B cell (primary cell): ENCODE measurements around the gene CCDC177. TPM values are rescaled to one million over a fixed set of nuclear protein-coding genes. Genes with fewer than 3 reads are reported as not detected.

Experiments
- ATAC-seq: fragments of 200-7000 bp; cut with Tn5 transposase; one replicate; pipeline ENCODE4 v1.10.0; 2021; ENCODE audit warnings: low read depth, mild to moderate bottlenecking, moderate number of reproducible peaks, moderate library complexity
- CTCF ChIA-PET: fragments of 350-600 bp; sonication (Branson Sonifier 250); formaldehyde crosslinking; loops from one replicate; lab custom pipeline; 2021; ENCODE audit warnings: antibody characterized with exemption, inconsistent platforms; lab: Charles Lee
- POLR2A ChIA-PET: fragments of 350-600 bp; sonication (Branson Sonifier 250); formaldehyde crosslinking; loops from one replicate; lab custom pipeline; 2021; ENCODE audit warnings: antibody characterized with exemption; lab: Charles Lee
- DNase-seq: peaks from one replicate; pipeline ENCODE4 v3.0.0; 2013
- H2AFZ ChIP-seq: 2 replicates; pipeline ENCODE4 v1.6.1; 2012; ENCODE audit warnings: mild to moderate bottlenecking, low read depth, low read length; ENCODE audit not compliant: insufficient read depth, poor library complexity, severe bottlenecking
- H3K27ac ChIP-seq, 2 donors: 1 replicate in 1 of 2; 2 replicates in 1 of 2; pipeline ENCODE4 v1.5.1; 2012 to 2013; ENCODE audit warnings: low read length in 2 of 2, mild to moderate bottlenecking in 2 of 2, moderate library complexity in 1 of 2
- H3K27me3 ChIP-seq, 4 experiments: fragments of 200-600 bp in 1 of 4; sonication (generic) in 1 of 4; replicated peaks in 1 of 4; 1 replicate in 2 of 4; 2 replicates in 2 of 4; pipeline versions ENCODE4 v1.6.1 to v1.7.0; 2013 to 2016; ENCODE audit warnings: low read length in 3 of 4, mild to moderate bottlenecking in 2 of 4, mixed read lengths in 1 of 4, moderate library complexity in 1 of 4; ENCODE audit not compliant: insufficient read depth in 4 of 4, control insufficient read depth in 3 of 4; ENCODE audit errors: control extremely low read depth in 1 of 4
- H3K36me3 ChIP-seq, 2 experiments: replicated peaks in 1 of 2; 1 replicate in 1 of 2; 2 replicates in 1 of 2; pipeline versions ENCODE4 v1.6.1 to v1.7.1; 2013; ENCODE audit warnings: low read length in 1 of 2; ENCODE audit not compliant: insufficient read depth in 2 of 2, control insufficient read depth in 1 of 2; ENCODE audit errors: control extremely low read depth in 1 of 2, extremely low read depth in 1 of 2
- H3K4me1 ChIP-seq, 2 donors: fragments of 200-600 bp in 1 of 2; sonication (generic) in 1 of 2; 1 replicate in 1 of 2; 2 replicates in 1 of 2; pipeline versions ENCODE4 v1.5.1 to v1.6.1; 2013 to 2017; ENCODE audit warnings: low read length in 2 of 2; ENCODE audit not compliant: control insufficient read depth in 2 of 2, insufficient read depth in 2 of 2
- H3K4me2 ChIP-seq: replicated peaks from 2 replicates; pipeline ENCODE3; 2012; ENCODE audit warnings: mild to moderate bottlenecking, low read depth, low read length; ENCODE audit not compliant: poor library complexity, severe bottlenecking
- H3K4me3 ChIP-seq, 5 experiments: fragments of 200-600 bp in 1 of 5; sonication (generic) in 1 of 5; 1 replicate in 3 of 5; 2 replicates in 2 of 5; pipeline versions ENCODE4 v1.5.1 to v1.7.0; 2011 to 2016; ENCODE audit warnings: low read length in 4 of 5, mild to moderate bottlenecking in 4 of 5, low read depth in 2 of 5, control low read depth in 1 of 5, moderate library complexity in 1 of 5; ENCODE audit not compliant: insufficient read depth in 1 of 5; ENCODE audit errors: control extremely low read depth in 1 of 5, extremely low read depth in 1 of 5
- H3K79me2 ChIP-seq: fragments of 200-600 bp; sonication (generic); one replicate; pipeline ENCODE4 v1.6.0; 2016; ENCODE audit warnings: low read length; ENCODE audit not compliant: control insufficient read depth, insufficient read depth
- H3K9ac ChIP-seq: fragments of 200-600 bp; sonication (generic); 2 replicates; pipeline ENCODE4 v1.6.1; 2017; ENCODE audit warnings: mild to moderate bottlenecking, low read length, moderate library complexity
- H3K9me3 ChIP-seq, 3 donors: one replicate each; pipeline versions ENCODE4 v1.6.1 to v1.7.1; 2013; ENCODE audit warnings: low read length in 2 of 3; ENCODE audit not compliant: control insufficient read depth in 2 of 3, insufficient read depth in 1 of 3; ENCODE audit errors: control extremely low read depth in 1 of 3
- H4K20me1 ChIP-seq: 2 replicates; pipeline ENCODE4 v1.6.0; 2012; ENCODE audit warnings: mild to moderate bottlenecking, low read length; ENCODE audit not compliant: insufficient read depth, control insufficient read depth, poor library complexity, severe bottlenecking
- H3K27ac Mint-ChIP-seq: one replicate; pipeline ENCODE4 v1.8.0; 2021; ENCODE audit warnings: mixed read lengths
- H3K27me3 Mint-ChIP-seq: one replicate; pipeline ENCODE4 v1.8.0; 2021; ENCODE audit warnings: mixed read lengths
- H3K4me1 Mint-ChIP-seq: one replicate; pipeline ENCODE4 v1.8.0; 2021; ENCODE audit warnings: mixed read lengths
- H3K4me3 Mint-ChIP-seq: one replicate; pipeline ENCODE4 v1.8.0; 2021; ENCODE audit warnings: mixed read lengths
- H3K9me3 Mint-ChIP-seq: one replicate; pipeline ENCODE4 v1.8.0; 2022; ENCODE audit warnings: mixed read lengths; ENCODE audit not compliant: insufficient read depth
- EZH2 ChIP-seq: IDR thresholded peaks from 2 replicates; pipeline ENCODE4 v1.6.1; 2012; ENCODE audit warnings: borderline replicate concordance, low read depth, mild to moderate bottlenecking, moderate library complexity, low read length; ENCODE audit not compliant: insufficient read depth, poor library complexity, severe bottlenecking
- WGBS: methylation state at CpG from one replicate; pipeline ENCODE4 v1.1.5; 2013; ENCODE audit warnings: missing lambda C conversion rate; ENCODE audit not compliant: insufficient coverage; 5-methylcytosine and 5-hydroxymethylcytosine counted together
- intact Hi-C: fragments of 100-400 bp; cut with micrococcal nuclease; formaldehyde crosslinking; loops from one replicate; pipeline ENCODE4 v1.10.0; 2022
- polyA plus RNA-seq: library from polyadenylated mRNA; depleted of rRNA; stranded (reverse); fragments of >200 nt; gene quantifications from 2 replicates; pipeline ENCODE4 v1.2.3, GENCODE V29; 2012
- total RNA-seq, 2 donors: library from RNA; stranded (reverse); fragments of 120-200 nt in 1 of 2; gene quantifications; 1 replicate in 1 of 2; 2 replicates in 1 of 2; pipeline versions ENCODE4 v1.2.3 to v1.2.4, GENCODE V29; 2013 to 2022
- TF ChIP-seq, protein P1 (sequence below): fragments of 200-600 bp; IDR thresholded peaks from one replicate; pipeline ENCODE4 v1.8.0; 2022; ENCODE audit warnings: antibody characterized with exemption, mild to moderate bottlenecking

Gene CCDC177
- total and polyA plus RNA-seq, 2 donors (not counting 1 experiment from before 2014, with no cell fraction given), result not detected

DNA sequence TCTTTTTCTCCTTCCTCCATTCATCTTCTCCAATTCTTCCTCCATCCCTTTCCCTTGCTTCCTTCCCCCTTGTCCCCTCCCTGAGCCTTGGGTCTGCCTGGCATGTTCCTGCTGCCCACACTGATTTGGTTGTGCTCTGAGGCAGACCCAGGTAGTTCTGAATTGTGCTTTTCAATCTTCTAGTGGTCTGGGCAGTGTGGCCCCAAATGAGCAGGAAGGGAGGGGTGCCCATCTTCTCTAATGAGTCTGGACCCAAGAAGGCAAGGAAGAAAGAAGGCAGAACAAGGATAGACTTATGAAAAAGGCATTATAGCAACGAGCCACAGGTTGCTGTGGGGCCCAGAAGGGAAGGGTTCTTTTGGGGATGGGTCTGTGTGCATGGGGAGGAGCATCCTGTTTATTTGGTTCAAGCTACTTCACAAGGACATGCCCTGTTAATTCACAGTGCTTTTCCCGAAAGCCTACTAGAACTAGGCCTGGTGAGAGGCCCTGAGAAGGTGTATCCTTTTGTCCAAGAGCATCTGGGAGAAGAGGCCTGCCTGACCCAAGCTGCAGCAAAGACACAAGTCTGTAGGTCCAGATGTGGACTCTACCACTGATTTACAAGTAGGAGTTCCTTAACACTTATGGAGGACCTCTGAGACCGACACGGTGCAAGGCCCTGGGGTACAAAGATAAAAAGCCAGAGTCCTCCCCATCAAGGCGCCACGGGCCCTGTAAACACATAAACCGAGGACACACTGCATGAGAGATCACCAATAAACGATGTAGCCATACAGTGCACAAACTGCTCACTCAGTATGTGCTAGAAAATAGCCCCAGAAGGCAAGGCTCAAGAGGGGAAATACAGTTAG, 35.6 kb upstream of the CCDC177 start:
- ATAC-seq (no peak), DNase-seq (peak; percentile 30)
- intact Hi-C loops, result loop anchor here (2.0 to 5.0 kb wide), 2 partner anchors 15 to 42 kb away; no protein-coding TSS in a partner anchor
- H3K27ac ChIP-seq, result peak overlapping the region; percentile 66 to 73
- POLR2A ChIA-PET, result interaction anchor here (0.6 to 2.8 kb wide), 3 partner anchors 64 to 181 kb away, joined by 3 to 20 read pairs (median 3); partner anchors contain the start of gene SRSF5
- WGBS, result 84% methylated on average over 6 of the region's 8 CpGs
- Mint-ChIP-seq H3K4me3 (peak overlapping the region; percentile 78), H3K4me1 (peaks cover 42% of the 10 kb centered on the region), H3K27ac (peak overlapping the region; percentile 80), H3K9me3 (no peaks in the 10 kb centered on the region), H3K27me3 (no peaks in the 10 kb centered on the region)
- TF ChIP-seq, protein P1, sequence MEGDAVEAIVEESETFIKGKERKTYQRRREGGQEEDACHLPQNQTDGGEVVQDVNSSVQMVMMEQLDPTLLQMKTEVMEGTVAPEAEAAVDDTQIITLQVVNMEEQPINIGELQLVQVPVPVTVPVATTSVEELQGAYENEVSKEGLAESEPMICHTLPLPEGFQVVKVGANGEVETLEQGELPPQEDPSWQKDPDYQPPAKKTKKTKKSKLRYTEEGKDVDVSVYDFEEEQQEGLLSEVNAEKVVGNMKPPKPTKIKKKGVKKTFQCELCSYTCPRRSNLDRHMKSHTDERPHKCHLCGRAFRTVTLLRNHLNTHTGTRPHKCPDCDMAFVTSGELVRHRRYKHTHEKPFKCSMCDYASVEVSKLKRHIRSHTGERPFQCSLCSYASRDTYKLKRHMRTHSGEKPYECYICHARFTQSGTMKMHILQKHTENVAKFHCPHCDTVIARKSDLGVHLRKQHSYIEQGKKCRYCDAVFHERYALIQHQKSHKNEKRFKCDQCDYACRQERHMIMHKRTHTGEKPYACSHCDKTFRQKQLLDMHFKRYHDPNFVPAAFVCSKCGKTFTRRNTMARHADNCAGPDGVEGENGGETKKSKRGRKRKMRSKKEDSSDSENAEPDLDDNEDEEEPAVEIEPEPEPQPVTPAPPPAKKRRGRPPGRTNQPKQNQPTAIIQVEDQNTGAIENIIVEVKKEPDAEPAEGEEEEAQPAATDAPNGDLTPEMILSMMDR, result no peak
- no peak for TF ChIP-seq EZH2
- H2AFZ ChIP-seq, result peak overlapping the region; percentile 64
- peak overlapping the region; percentile 54 for H3K9ac ChIP-seq
- H3K4me1 ChIP-seq, result peaks cover 39 to 43% of the 10 kb centered on the region in 2 donors
- H3K79me2 ChIP-seq, result peaks cover 20% of the 10 kb centered on the region
- H4K20me1 ChIP-seq, result peaks cover 24% of the 10 kb centered on the region
- peak overlapping the region in 2 of 5 experiments; percentile 50 to 55 for H3K4me3 ChIP-seq
- CTCF ChIA-PET, result interaction anchor here (0.6 to 1.6 kb wide), 5 partner anchors 26 to 1771 kb away, joined by 3 to 7 read pairs (median 3); no protein-coding TSS in a partner anchor
- H3K4me2 ChIP-seq, result peak overlapping the region; percentile 70
- no peaks in the 10 kb centered on the region for H3K27me3 ChIP-seq
- H3K9me3 ChIP-seq, result no peaks in the 10 kb centered on the region
- no peaks in the 10 kb centered on the region for H3K36me3 ChIP-seq
